Naive B cell (primary cell): Measurements from ENCODE around the gene GGT6. TPM values are rescaled to one million over a fixed set of nuclear protein-coding genes. Genes with fewer than 3 reads are reported as not detected.
A peak's percentile ranks its signal among the peaks of the same experiment; 100 is the strongest.

ENCODE experiments used
- ATAC-seq, 2 donors: fragments of 150-1000 bp; cut with Tn5 transposase; 2 replicates each; pipeline ENCODE4 v1.10.0; 2021; ENCODE audit warnings: low read depth in 2 of 2, mild to moderate bottlenecking in 2 of 2, moderate library complexity in 2 of 2
- DNase-seq: peaks from one replicate; pipeline ENCODE4 v3.0.0; 2022
- H3K27ac Mint-ChIP-seq, 6 donors: one replicate each; pipeline ENCODE4 v1.8.0; 2020 to 2022; ENCODE audit warnings: mild to moderate bottlenecking in 6 of 6, mixed read lengths in 6 of 6, moderate library complexity in 5 of 6, inconsistent platforms in 2 of 6
- H3K27me3 Mint-ChIP-seq, 3 donors: one replicate each; pipeline ENCODE4 v1.8.0; 2021 to 2022; ENCODE audit warnings: mixed read lengths in 3 of 3, mild to moderate bottlenecking in 1 of 3
- H3K36me3 Mint-ChIP-seq, 2 donors: one replicate each; pipeline ENCODE4 v1.8.0; 2020 to 2022; ENCODE audit warnings: mixed read lengths in 2 of 2, inconsistent platforms in 1 of 2, mild to moderate bottlenecking in 1 of 2
- H3K4me1 Mint-ChIP-seq, 3 donors: one replicate each; pipeline ENCODE4 v1.8.0; 2020 to 2022; ENCODE audit warnings: mixed read lengths in 3 of 3, inconsistent platforms in 1 of 3, mild to moderate bottlenecking in 1 of 3, moderate library complexity in 1 of 3
- H3K4me3 Mint-ChIP-seq, 8 donors: one replicate each; pipeline ENCODE4 v1.8.0; 2020 to 2022; ENCODE audit warnings: mild to moderate bottlenecking in 8 of 8, mixed read lengths in 8 of 8, moderate library complexity in 8 of 8, inconsistent platforms in 2 of 8
- H3K9me3 Mint-ChIP-seq, 7 donors: one replicate each; pipeline ENCODE4 v1.8.0; 2020 to 2022; ENCODE audit warnings: mixed read lengths in 7 of 7, mild to moderate bottlenecking in 5 of 7, inconsistent platforms in 2 of 7, moderate library complexity in 1 of 7
- polyA plus RNA-seq, 6 donors: library from polyadenylated mRNA; unstranded; fragments of 300-500 nt; fragmentation: Illumina TruSeq; gene quantifications; one replicate each; pipeline ENCODE4 v1.2.3, GENCODE V29; 2021; ENCODE audit warnings: low read depth in 6 of 6

GGT6 gene
- polyA plus RNA-seq, 6 donors from 2014 or later: not detected

DNA sequence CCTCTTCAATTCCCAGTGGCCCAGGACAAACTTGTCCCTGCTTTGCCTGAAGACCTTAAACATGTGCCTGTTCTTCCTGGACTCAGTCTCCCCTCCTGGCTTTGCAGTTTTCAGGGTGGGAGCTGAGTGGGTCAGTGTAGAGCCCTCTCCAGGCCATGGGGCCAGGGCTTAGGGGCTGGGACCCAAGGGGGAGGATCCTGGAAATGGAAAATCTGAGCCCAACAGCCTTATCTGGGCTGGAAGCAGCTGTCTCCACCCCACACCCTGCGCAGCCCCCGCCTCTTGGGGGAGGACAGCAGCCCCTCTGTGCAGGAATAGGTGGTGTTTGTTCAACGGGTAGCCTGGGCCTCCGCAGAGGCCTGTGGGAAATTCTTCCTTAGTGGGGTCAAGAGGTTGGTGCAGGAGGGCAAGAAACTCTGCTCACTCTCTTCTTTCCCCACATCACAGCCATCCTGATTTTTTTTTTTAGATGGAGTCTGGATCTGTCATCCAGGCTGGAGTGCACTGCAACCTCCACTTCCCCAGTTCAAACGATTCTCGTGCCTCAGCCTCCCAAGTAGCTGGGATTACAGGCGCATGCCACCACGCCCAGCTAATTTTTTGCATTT lies 17.1 kb upstream of the GGT6 start:
- ATAC-seq (no peak), DNase-seq (no peak)
- Mint-ChIP-seq H3K36me3 (no peaks in the 10 kb centered on the region), H3K27me3 (peaks cover 8 to 47% (median 39%) of the 10 kb centered on the region in 3 donors), H3K4me1 (no peaks in the 10 kb centered on the region), H3K27ac (no peak overlapping the region), H3K9me3 (no peaks in the 10 kb centered on the region), H3K4me3 (no peak overlapping the region)

DNA sequence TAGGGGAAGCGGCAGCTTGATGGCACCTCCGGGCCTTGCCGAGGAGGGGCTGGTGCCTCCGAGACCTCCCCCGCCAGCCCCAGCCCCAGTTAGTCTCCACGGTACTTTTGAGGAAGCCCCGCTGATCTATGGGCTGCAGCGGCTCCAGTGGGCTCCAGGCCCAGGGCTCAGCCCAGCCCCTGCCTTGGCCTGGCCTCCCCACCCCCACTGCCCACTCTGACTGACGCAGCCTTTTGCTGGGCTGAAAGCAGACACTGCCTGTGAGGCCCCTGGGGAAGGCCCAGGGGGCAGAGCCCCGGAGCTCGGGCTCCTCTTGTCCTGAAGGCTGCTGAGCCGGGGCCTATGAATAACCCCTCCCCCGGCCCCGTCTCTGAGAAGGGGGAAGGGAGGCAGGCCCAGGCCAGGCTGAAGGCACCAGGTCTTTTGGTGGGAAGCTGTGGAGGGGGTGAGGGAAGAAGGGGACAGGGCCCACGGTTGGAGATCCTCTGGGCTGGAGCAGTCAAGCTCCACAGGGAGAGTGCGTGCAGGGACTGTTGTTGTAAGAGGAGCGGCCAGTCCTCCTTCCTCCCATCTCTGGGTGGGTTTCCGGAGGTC lies 16.4 kb upstream of the GGT6 start:
- no peak for ATAC-seq
- H3K4me1 Mint-ChIP-seq: no peaks in the 10 kb centered on the region
- H3K9me3 Mint-ChIP-seq: no peaks in the 10 kb centered on the region
- H3K27me3 Mint-ChIP-seq: peaks cover 8 to 41% (median 32%) of the 10 kb centered on the region in 3 donors
- H3K4me3 Mint-ChIP-seq: no peak overlapping the region
- DNase-seq: no peak
- no peak overlapping the region for H3K27ac Mint-ChIP-seq
- no peaks in the 10 kb centered on the region for H3K36me3 Mint-ChIP-seq

GRCh38 chr17:4576161-4576558 lies 15.8 kb upstream of the GGT6 start:
- Mint-ChIP-seq H3K4me1 (no peaks in the 10 kb centered on the region), H3K36me3 (no peaks in the 10 kb centered on the region), H3K27me3 (peaks cover 4 to 40% (median 25%) of the 10 kb centered on the region in 3 donors), H3K27ac (no peak overlapping the region), H3K4me3 (no peak overlapping the region), H3K9me3 (no peaks in the 10 kb centered on the region)
- ATAC-seq: no peak
- DNase-seq: no peak

DNA sequence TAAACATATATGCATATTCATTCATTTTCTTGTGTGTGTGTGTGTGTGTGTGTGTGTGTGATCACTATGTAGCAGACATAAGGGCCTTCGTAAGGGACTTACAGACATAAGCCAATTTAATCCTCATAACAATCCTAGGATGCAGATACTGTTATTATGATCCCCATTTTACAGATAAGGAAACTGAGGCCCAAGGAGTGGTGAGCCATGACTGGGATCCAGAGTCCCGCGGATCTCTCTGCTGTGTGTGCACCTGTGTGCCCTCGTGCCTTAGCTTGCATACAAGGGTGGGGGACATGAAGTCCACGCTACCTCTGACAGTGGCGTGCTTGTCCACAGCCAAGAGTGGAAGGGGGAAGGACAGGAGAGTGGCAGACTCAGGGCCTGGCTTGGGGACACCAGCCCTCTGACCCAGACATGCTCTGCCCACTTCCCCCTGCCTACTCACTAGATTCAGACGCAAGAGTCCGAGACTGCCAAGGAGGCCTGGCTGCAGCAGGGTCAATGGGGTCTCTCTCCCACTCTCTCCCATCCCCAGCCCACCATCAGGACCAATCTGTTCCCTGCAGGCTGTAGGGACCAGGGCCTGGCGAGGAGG lies 14.2 kb upstream of the GGT6 start:
- Mint-ChIP-seq H3K36me3 (no peaks in the 10 kb centered on the region), H3K9me3 (no peaks in the 10 kb centered on the region), H3K27ac (no peak overlapping the region), H3K27me3 (peaks cover 0 to 36% (median 19%) of the 10 kb centered on the region in 3 donors), H3K4me1 (no peaks in the 10 kb centered on the region), H3K4me3 (no peak overlapping the region)
- DNase-seq (no peak), ATAC-seq (no peak)

GRCh38 chr17:4573669-4574068 lies 13.3 kb upstream of the GGT6 start:
- DNase-seq: no peak
- Mint-ChIP-seq H3K4me1 (no peaks in the 10 kb centered on the region), H3K36me3 (no peaks in the 10 kb centered on the region), H3K27ac (no peak overlapping the region), H3K4me3 (no peak overlapping the region), H3K9me3 (no peaks in the 10 kb centered on the region), H3K27me3 (peaks cover 0 to 35% (median 17%) of the 10 kb centered on the region in 3 donors)
- ATAC-seq: peak; percentile 61 to 83

DNA sequence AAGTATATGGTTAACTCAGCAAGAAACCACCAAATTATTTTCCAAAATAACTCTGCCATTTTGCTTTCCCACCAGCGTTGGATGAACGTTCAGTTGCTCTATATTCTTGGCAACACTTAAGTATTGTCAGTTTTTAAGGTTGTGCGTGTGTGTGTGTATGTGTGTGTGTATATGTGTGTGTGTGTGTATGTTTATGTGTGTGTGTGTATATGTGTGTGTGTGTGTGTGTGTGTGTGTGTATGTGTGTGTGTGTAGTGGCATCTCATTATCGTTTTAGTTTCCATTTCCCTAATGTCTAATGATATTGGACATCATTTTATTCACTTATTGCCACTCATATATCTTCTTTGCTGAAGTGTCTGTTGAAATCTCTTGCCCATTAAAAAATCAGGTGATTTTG lies 12.7 kb upstream of the GGT6 start:
- Mint-ChIP-seq H3K36me3 (no peaks in the 10 kb centered on the region), H3K4me3 (no peak overlapping the region), H3K27ac (no peak overlapping the region), H3K9me3 (no peaks in the 10 kb centered on the region), H3K4me1 (no peaks in the 10 kb centered on the region), H3K27me3 (peaks cover 0 to 35% (median 17%) of the 10 kb centered on the region in 3 donors)
- ATAC-seq: no peak
- DNase-seq: no peak

- ATAC-seq (no peak), DNase-seq (no peak)
- Mint-ChIP-seq H3K27ac (no peak overlapping the region), H3K4me1 (no peaks in the 10 kb centered on the region), H3K27me3 (peaks cover 0 to 35% (median 17%) of the 10 kb centered on the region in 3 donors), H3K4me3 (no peak overlapping the region), H3K9me3 (no peaks in the 10 kb centered on the region), H3K36me3 (no peaks in the 10 kb centered on the region)
Measured at GRCh38 chr17:4572131-4572530, 11.8 kb upstream of the GGT6 start.

DNA sequence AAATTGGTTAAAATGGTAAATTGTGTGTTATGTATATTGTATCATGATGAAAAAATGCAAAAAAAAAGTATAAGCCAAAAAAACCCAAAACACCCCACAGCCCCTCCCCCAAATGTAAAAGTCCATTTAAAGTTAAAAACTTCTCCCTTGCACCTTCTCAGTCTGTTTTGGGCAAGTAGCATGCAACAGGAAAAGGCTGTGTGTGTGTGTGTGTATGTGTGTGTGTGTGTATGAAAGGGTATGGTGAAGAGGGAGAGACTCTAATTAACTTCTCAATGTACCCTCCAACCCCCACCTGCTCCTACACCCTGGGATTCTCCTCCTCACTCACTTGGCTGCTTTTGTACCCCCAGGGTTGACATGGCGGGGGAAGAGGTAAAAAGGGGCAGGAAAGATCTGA lies 9.2 kb upstream of the GGT6 start:
- Mint-ChIP-seq H3K27me3 (peaks cover 0 to 19% (median 9%) of the 10 kb centered on the region in 3 donors), H3K4me3 (no peak overlapping the region), H3K4me1 (peaks cover 5 to 11% (median 10%) of the 10 kb centered on the region in 3 donors), H3K27ac (peak overlapping the region in 2 of 6 donors; percentile 26 to 61), H3K36me3 (no peaks in the 10 kb centered on the region), H3K9me3 (no peaks in the 10 kb centered on the region)
- no peak for DNase-seq
- no peak for ATAC-seq

DNA sequence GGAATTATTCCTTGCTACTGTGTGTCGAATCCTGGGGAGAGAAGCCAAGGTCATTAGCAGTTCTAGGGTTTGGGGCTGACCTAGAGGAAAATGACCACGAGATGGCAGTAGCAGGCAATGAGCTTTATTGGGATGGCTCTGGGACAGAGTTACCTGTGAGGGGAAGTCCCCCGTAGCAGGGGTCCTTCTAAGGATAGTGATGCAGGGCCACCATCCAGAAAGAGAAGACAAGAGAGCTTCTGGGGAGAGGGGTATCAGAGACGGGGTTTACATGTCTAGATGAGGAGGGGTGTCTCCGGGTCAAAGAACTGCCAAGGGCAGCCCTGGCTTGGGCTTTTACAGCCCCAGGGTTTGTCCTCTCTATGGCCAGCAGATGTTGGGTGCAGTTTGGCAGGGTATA lies 6.4 kb upstream of the GGT6 start:
- DNase-seq (peak; percentile 30), ATAC-seq (peak; percentile 65 to 72)
- H3K4me3 Mint-ChIP-seq: peak overlapping the region in 1 of 8 donors; percentile 23
- H3K36me3 Mint-ChIP-seq: no peaks in the 10 kb centered on the region
- no peak overlapping the region for H3K27ac Mint-ChIP-seq
- H3K27me3 Mint-ChIP-seq: peaks cover 0 to 14% (median 8%) of the 10 kb centered on the region in 3 donors
- no peaks in the 10 kb centered on the region for H3K9me3 Mint-ChIP-seq
- peaks cover 16 to 21% (median 20%) of the 10 kb centered on the region in 3 donors for H3K4me1 Mint-ChIP-seq

DNA sequence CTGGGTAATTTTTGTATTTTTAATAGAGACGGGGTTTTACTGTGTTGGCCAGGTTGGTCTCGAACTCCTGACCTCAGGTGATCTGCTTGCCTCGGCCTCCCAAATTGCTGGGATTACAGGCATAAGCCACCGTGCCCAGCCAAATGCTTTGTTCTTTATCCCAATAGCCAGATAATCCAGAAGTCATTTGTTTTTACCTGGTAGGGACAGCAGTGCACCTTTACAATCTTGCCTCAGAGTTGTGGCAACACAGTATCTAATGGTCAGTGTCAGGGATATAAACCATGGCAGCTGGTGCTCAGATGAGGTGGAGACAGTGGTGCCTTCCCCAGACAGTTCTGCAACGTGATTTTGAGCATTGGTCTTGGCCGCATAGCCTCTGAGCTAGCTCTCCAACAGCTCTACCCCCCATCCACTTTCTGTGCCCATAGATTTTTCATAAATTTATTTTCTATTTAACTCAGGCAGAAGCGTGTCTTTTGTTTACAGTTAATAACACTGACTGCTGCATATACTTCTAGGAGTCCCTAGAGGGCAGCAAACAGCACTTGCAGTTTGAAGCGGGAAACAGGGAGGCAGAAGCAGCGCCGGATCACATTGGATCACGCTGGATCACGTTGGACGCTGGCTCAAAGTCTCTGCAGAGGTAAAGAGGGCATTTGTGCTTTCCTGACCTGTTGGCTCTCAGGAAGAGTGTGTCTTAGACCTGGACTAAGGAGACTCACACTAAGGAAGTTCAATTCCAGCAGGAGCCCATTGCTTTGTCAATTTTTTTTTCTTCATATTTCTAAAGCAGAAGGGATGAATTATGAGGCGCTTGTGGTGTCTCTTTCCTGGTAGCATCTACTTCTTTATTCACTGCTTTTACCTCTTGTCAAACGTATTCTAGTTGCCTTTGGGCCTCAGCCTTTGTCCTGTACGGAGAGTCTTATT lies 5.1 kb upstream of the GGT6 start:
- ATAC-seq: peak; percentile 58 to 69

DNA sequence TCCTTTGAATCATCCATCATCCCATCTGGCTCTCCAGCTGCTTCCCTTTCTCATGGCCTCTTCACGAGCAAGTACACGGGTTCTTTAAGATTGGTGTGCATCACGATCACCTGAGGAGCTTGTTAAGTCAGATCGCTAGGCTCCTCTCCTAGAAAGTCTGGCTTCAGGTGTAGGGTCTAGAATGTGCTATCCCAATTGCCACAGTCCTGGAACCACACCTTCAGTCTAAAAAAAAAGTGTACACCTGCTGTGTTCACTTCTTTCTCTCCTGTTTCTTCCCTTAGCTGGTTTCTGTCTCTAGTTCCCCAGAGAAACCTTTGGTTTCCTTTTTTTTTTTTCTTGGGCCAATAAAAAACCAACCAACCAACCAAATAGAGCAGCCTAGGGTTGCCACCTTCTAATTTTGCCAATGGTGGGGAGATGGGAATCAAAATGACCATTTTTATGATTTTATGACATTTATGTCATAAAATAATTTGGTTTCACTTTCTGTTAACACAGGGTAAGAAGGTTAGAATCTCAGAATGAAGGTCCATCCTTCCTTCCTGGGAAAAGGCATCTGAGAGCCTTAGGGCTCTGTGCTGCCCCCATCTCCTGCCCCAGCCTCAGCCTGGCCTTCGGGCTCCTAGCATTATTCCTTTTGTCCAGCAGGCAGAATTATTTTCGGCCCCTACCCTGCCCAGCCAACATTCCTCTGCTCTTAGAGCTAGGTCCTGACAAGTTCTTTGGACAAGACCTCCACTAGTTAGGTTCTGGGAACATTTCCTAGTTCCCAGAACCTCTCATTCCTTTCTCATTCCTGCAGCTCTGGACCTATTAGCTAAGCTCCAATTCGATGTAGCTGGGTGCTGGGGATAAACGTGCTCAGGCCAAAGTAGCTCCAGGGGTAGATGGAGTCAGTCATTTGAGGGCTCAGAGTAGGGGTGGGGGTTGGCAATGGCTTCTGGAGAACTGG lies 1.9 kb upstream of the GGT6 start:
- H3K9me3 Mint-ChIP-seq: no peaks in the 10 kb centered on the region
- H3K4me3 Mint-ChIP-seq: peak overlapping the region in 5 of 8 donors; percentile 11 to 61 (median 42)
- H3K27ac Mint-ChIP-seq: peak overlapping the region in 3 of 6 donors; percentile 63 to 85 (median 66)
- peaks cover 18 to 28% (median 24%) of the 10 kb centered on the region in 3 donors for H3K4me1 Mint-ChIP-seq
- no peaks in the 10 kb centered on the region for H3K27me3 Mint-ChIP-seq
- no peaks in the 10 kb centered on the region for H3K36me3 Mint-ChIP-seq
- ATAC-seq (peak; percentile 37 to 48), DNase-seq (no peak)

More for the DNA sequence above, 5.1 kb upstream of the GGT6 start:
- Mint-ChIP-seq H3K9me3 (no peaks in the 10 kb centered on the region), H3K27ac (peak overlapping the region in 1 of 6 donors; percentile 47), H3K27me3 (peaks cover 0 to 8% (median 7%) of the 10 kb centered on the region in 3 donors), H3K4me3 (peak overlapping the region in 5 of 8 donors; percentile 1 to 74 (median 54)), H3K4me1 (peaks cover 18 to 28% (median 21%) of the 10 kb centered on the region in 3 donors), H3K36me3 (no peaks in the 10 kb centered on the region)
- DNase-seq: peak; percentile 42

GRCh38 chr17:4560837-4561256 lies 470 bp upstream of the GGT6 start:
- DNase-seq (no peak), ATAC-seq (no peak)
- peak overlapping the region in 2 of 8 donors; percentile 22 to 56 for H3K4me3 Mint-ChIP-seq
- H3K9me3 Mint-ChIP-seq: no peaks in the 10 kb centered on the region
- H3K27ac Mint-ChIP-seq: peak overlapping the region in 1 of 6 donors; percentile 35
- H3K36me3 Mint-ChIP-seq: no peaks in the 10 kb centered on the region
- no peaks in the 10 kb centered on the region for H3K27me3 Mint-ChIP-seq
- H3K4me1 Mint-ChIP-seq: peaks cover 23 to 29% (median 25%) of the 10 kb centered on the region in 3 donors
